ENCODE results near the gene GORASP2.
A peak's percentile ranks its signal among the peaks of the same experiment; 100 is the strongest.

Gene GORASP2

GRCh38 chr2:170924969-170925368 is 4.1 kb upstream of the GORASP2 start:
- DNase-seq: no peak

- DNase-seq: no peak
These were observed 3.1 kb upstream of the GORASP2 start for GRCh38 chr2:170925923-170926322.

- DNase-seq: no peak
These were observed 2.2 kb upstream of the GORASP2 start for GRCh38 chr2:170926743-170927297.

- DNase-seq: no peak
These were observed 823 bp upstream of the GORASP2 start for GRCh38 chr2:170928036-170928823.

- DNase-seq: peak; percentile 19
These were observed 615 bp downstream of the GORASP2 start for GRCh38 chr2:170929686-170930050.

- DNase-seq: no peak
These were observed 1.3 kb downstream of the GORASP2 start for GRCh38 chr2:170930131-170930990.

- DNase-seq: no peak
These were observed 1.9 kb downstream of the GORASP2 start for GRCh38 chr2:170930991-170931266.

- no peak for DNase-seq
These were observed 3.1 kb downstream of the GORASP2 start for GRCh38 chr2:170932166-170932565.

GRCh38 chr2:170932948-170933347 is 3.9 kb downstream of the GORASP2 start:
- DNase-seq: no peak

- DNase-seq: no peak
These were observed 8.8 kb downstream of the GORASP2 start for GRCh38 chr2:170937709-170938379.

- DNase-seq: no peak
These were observed 11.0 kb downstream of the GORASP2 start for GRCh38 chr2:170940066-170940465.

GRCh38 chr2:170942615-170943014 is 13.6 kb downstream of the GORASP2 start:
- DNase-seq: no peak

GRCh38 chr2:170943041-170943440 is 14.0 kb downstream of the GORASP2 start:
- no peak for DNase-seq

- DNase-seq: no peak
These were observed 14.5 kb downstream of the GORASP2 start for GRCh38 chr2:170943596-170943995.

- DNase-seq: no peak
These were observed 15.5 kb downstream of the GORASP2 start for GRCh38 chr2:170944545-170944944.

GRCh38 chr2:170949415-170949814 is 20.4 kb downstream of the GORASP2 start:
- no peak for DNase-seq

- DNase-seq: no peak
These were observed 21.2 kb downstream of the GORASP2 start for GRCh38 chr2:170950221-170950761.

- DNase-seq: no peak
These were observed 24.9 kb downstream of the GORASP2 start for GRCh38 chr2:170953941-170954340.

GRCh38 chr2:170963386-170963785 is 34.3 kb downstream of the GORASP2 start:
- DNase-seq: no peak

- no peak for DNase-seq
These were observed 36.6 kb downstream of the GORASP2 start for GRCh38 chr2:170965446-170966225.

- DNase-seq: peak; percentile 53
These were observed 37.8 kb downstream of the GORASP2 start for GRCh38 chr2:170966648-170967396.

- DNase-seq: no peak
These were observed 38.5 kb downstream of the GORASP2 start for GRCh38 chr2:170967553-170967952.
